ENCODE data around the gene SFXN3.

- TF ChIP-seq ATF3 (IDR thresholded peaks at IDR 0.05; ENCODE audit: insufficient read depth, low read depth, low read length) (no peak), KDM5A (IDR thresholded peaks at IDR 0.05; ENCODE audit: low read length) (no peak), CTCF (IDR thresholded peaks at IDR 0.05; ENCODE audit: control extremely low read depth in 1 of 3, insufficient read depth in 1 of 3, low read depth in 1 of 3, low read length in 3 of 3) (no peak), EP300 (IDR thresholded peaks at IDR 0.05; ENCODE audit: borderline replicate concordance in 1 of 2, low read depth in 2 of 2, low read length in 2 of 2) (no peak), ZNF274 (IDR thresholded peaks at IDR 0.05; ENCODE audit: borderline replicate concordance, extremely low read depth, low read length) (no peak), CEBPB (IDR thresholded peaks at IDR 0.05; ENCODE audit: low read depth, low read length) (no peak), MAX (IDR thresholded peaks at IDR 0.05) (no peak), SP1 (IDR thresholded peaks at IDR 0.05; ENCODE audit: low read depth, low read length) (no peak), GABPA (IDR thresholded peaks at IDR 0.05; ENCODE audit: borderline replicate concordance, insufficient read depth, low read length) (no peak), POLR2A (IDR thresholded peaks at IDR 0.05; ENCODE audit: control extremely low read depth in 1 of 2, low read depth in 2 of 2, low read length in 2 of 2) (no peak), BCL11A (IDR thresholded peaks at IDR 0.05; ENCODE audit: low read depth in 2 of 2, low read length in 2 of 2) (no peak), POLR2AphosphoS5 (IDR thresholded peaks at IDR 0.05; ENCODE audit: low read depth, low read length) (no peak)
Measured at GRCh38 chr10:101022967-101023705, 7.9 kb upstream of the SFXN3 start.

All from H1 (cell line).